Brain microvascular endothelial cell (primary cell): ENCODE data around the gene THOC6.

Experiments used
- DNase-seq: peaks from one replicate; pipeline ENCODE4 v3.0.0-alpha.2; 2020
- H3K27ac ChIP-seq: fragments of 250-450 bp; sonication (Bioruptor Pico); 2 replicates; pipeline ENCODE4 v1.5.1; 2020; ENCODE audit warnings: mild to moderate bottlenecking, moderate library complexity
- H3K27me3 ChIP-seq: fragments of 250-450 bp; sonication (Bioruptor Pico); replicated peaks from 2 replicates; pipeline ENCODE4 v1.5.1; 2020; ENCODE audit warnings: mild to moderate bottlenecking
- H3K36me3 ChIP-seq: fragments of 250-450 bp; sonication (Bioruptor Pico); replicated peaks from 2 replicates; pipeline ENCODE4 v1.5.1; 2020; ENCODE audit warnings: mild to moderate bottlenecking
- H3K4me3 ChIP-seq: 2 replicates; pipeline ENCODE4 v1.5.1; 2011; ENCODE audit warnings: low read depth, mild to moderate bottlenecking, control low read depth, low read length, moderate library complexity
- CTCF ChIP-seq: IDR thresholded peaks from 2 replicates; pipeline ENCODE4 v1.5.1; 2011; ENCODE audit warnings: low read depth, mild to moderate bottlenecking, moderate library complexity, low read length, control low read depth, inconsistent platforms; ENCODE audit errors: missing control alignments
- in situ Hi-C: cut with HindIII; loops from 2 replicates; pipeline ENCODE4 v1.10.0; 2017; ENCODE audit warnings: low sequenced_read_pairs, low pct_ligation_motif_present

Gene THOC6

GRCh38 chr16:2982402-2982801 lies 41.4 kb upstream of the THOC6 start:
- in situ Hi-C loops = no loop called here
- H3K36me3 ChIP-seq = no peaks in the 10 kb centered on the region
- no peak for TF ChIP-seq CTCF
- no peaks in the 10 kb centered on the region for H3K27me3 ChIP-seq
- no peak overlapping the region for H3K27ac ChIP-seq
- DNase-seq = no peak
- no peak overlapping the region for H3K4me3 ChIP-seq

GRCh38 chr16:2983706-2984136 lies 40.1 kb upstream of the THOC6 start:
- no peaks in the 10 kb centered on the region for H3K36me3 ChIP-seq
- peak; percentile 76 for DNase-seq
- H3K4me3 ChIP-seq = peak overlapping the region; percentile 34
- in situ Hi-C loops = no loop called here
- H3K27ac ChIP-seq = no peak overlapping the region
- no peaks in the 10 kb centered on the region for H3K27me3 ChIP-seq
- peak; percentile 57 for TF ChIP-seq CTCF

DNA sequence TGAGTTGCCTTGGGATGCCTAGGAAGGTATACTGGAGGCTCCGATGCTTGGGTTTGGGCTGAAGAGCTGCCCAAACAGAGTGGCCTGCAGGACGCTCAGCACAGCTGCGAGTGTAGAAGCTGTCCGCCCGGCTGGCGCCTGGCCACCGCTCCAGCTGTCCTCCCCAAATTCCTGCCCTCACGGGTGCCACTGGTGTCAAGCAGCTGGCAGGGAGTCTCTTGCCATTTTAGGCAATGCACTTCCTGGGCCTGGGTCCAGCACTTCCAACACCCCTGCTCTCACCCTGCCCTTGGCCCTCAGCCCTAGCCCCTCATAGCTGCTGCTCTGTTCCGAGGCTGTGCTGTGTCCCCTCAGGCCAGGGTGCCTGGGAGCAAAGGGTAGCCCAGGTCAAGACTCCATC lies 38.4 kb upstream of the THOC6 start:
- Histone ChIP-seq H3K4me3 (no peak overlapping the region), H3K36me3 (no peaks in the 10 kb centered on the region), H3K27me3 (peaks cover 2% of the 10 kb centered on the region), H3K27ac (no peak overlapping the region)
- in situ Hi-C loops = no loop called here
- TF ChIP-seq CTCF = no peak
- DNase-seq = no peak

DNA sequence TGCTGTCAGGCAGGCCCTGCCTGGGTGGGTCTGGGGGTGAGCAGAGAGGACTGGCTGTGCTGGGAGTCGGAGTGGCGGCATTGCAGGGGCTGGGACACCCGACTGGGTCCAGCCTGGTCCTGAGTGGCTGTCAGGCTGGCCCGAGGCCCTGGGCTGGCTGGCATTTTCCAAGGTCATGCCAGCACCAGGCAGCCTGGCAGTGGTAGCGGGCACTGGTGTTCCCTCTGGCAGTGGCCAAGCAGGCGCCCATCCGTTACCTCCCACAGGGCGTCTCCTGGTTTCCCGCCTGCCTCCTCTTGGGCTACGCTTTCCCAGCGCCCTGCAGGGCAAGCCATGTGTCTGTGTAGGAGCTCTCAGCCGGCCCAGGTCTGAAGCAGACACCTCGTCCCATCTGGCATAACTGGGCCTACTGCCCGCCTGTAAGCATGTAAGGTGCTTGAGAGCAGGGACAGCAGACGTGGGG lies 37.9 kb upstream of the THOC6 start:
- H3K36me3 ChIP-seq = no peaks in the 10 kb centered on the region
- no peak overlapping the region for H3K4me3 ChIP-seq
- DNase-seq = no peak
- in situ Hi-C loops = no loop called here
- H3K27ac ChIP-seq = no peak overlapping the region
- peaks cover 2% of the 10 kb centered on the region for H3K27me3 ChIP-seq
- no peak for TF ChIP-seq CTCF

- Histone ChIP-seq H3K27ac (no peak overlapping the region), H3K36me3 (no peaks in the 10 kb centered on the region), H3K27me3 (peaks cover 2% of the 10 kb centered on the region), H3K4me3 (no peak overlapping the region)
- no peak for TF ChIP-seq CTCF
- in situ Hi-C loops = no loop called here
- DNase-seq = no peak
These were observed 37.1 kb upstream of the THOC6 start for GRCh38 chr16:2986623-2987188.

- in situ Hi-C loops = no loop called here
- TF ChIP-seq CTCF = no peak
- Histone ChIP-seq H3K27ac (no peak overlapping the region), H3K4me3 (no peak overlapping the region), H3K36me3 (no peaks in the 10 kb centered on the region), H3K27me3 (peaks cover 2% of the 10 kb centered on the region)
- DNase-seq = no peak
These were observed 36.5 kb upstream of the THOC6 start for GRCh38 chr16:2987286-2987685.
